ENCODE data around the gene AHDC1.
"Not testable (repeated sequence)": the region's sequence is repeated elsewhere in the genome, so short reads cannot be mapped to it uniquely, and the experiment has no call there.

Gene AHDC1

GRCh38 chr1:27548136-27548853, 55.6 kb downstream of the AHDC1 start:
- DNase-seq = no peak

- no peak for DNase-seq
These were observed 56.5 kb downstream of the AHDC1 start for GRCh38 chr1:27547220-27548116.

GRCh38 chr1:27545876-27546275, 58.1 kb downstream of the AHDC1 start:
- DNase-seq = no peak

GRCh38 chr1:27545271-27545670, 58.7 kb downstream of the AHDC1 start:
- DNase-seq = no peak

- DNase-seq = no peak
These were observed 59.1 kb downstream of the AHDC1 start for GRCh38 chr1:27544834-27545233.

GRCh38 chr1:27543284-27543683, 60.7 kb downstream of the AHDC1 start:
- DNase-seq = no peak

- DNase-seq = no peak
These were observed 61.3 kb downstream of the AHDC1 start for GRCh38 chr1:27542463-27543273.

GRCh38 chr1:27539901-27540861, 63.8 kb downstream of the AHDC1 start:
- DNase-seq = no peak

- no peak for DNase-seq
These were observed 65.2 kb downstream of the AHDC1 start for GRCh38 chr1:27538793-27539192.

GRCh38 chr1:27538305-27538676, 65.7 kb downstream of the AHDC1 start:
- not testable (repeated sequence) for DNase-seq

- DNase-seq = no peak
These were observed 67.2 kb downstream of the AHDC1 start for GRCh38 chr1:27536767-27537166.

- no peak for DNase-seq
These were observed 67.8 kb downstream of the AHDC1 start for GRCh38 chr1:27536010-27536757.

GRCh38 chr1:27535386-27535785, 68.6 kb downstream of the AHDC1 start:
- DNase-seq = no peak

- DNase-seq = no peak
These were observed 71.8 kb downstream of the AHDC1 start for GRCh38 chr1:27531959-27532685.

GRCh38 chr1:27530192-27530591, 73.8 kb downstream of the AHDC1 start:
- DNase-seq = no peak

GRCh38 chr1:27529704-27530018, 74.3 kb downstream of the AHDC1 start:
- no peak for DNase-seq

- DNase-seq = no peak
These were observed 74.9 kb downstream of the AHDC1 start for GRCh38 chr1:27528818-27529703.

- DNase-seq = peak; percentile 54 to 64 (median 56)
These were observed 75.8 kb downstream of the AHDC1 start for GRCh38 chr1:27527890-27528817.
